Activated CD8-positive, alpha-beta T cell treated with anti-CD3 and anti-CD28 coated beads, Interleukin-2, amount 10 ng/mL, durations not matched to agents 7 days and 5 days (primary cell): Measurements from ENCODE around the gene PIGH. TPM values are rescaled to one million over a fixed set of nuclear protein-coding genes. Genes with fewer than 3 reads are reported as not detected.

Source experiments
- ATAC-seq: fragments of 150-1000 bp; cut with Tn5 transposase; one replicate; pipeline ENCODE4 v1.10.0; 2021; ENCODE audit warnings: moderate library complexity
- CTCF ChIA-PET: fragments of 350-600 bp; sonication (Branson Sonifier 250); formaldehyde crosslinking; loops from one replicate; lab custom pipeline; 2021; ENCODE audit warnings: antibody characterized with exemption; lab: Charles Lee
- POLR2A ChIA-PET: fragments of 350-600 bp; sonication (Branson Sonifier 250); formaldehyde crosslinking; loops from one replicate; lab custom pipeline; 2021; ENCODE audit warnings: antibody characterized with exemption; lab: Charles Lee
- DNase-seq: peaks from one replicate; pipeline ENCODE4 v3.0.0-alpha.2; 2020
- H3K27ac Mint-ChIP-seq: one replicate; pipeline ENCODE4 v1.8.0; 2021; ENCODE audit warnings: mild to moderate bottlenecking, mixed read lengths
- H3K27me3 Mint-ChIP-seq: one replicate; pipeline ENCODE4 v1.8.0; 2021; ENCODE audit warnings: low read depth, mixed read lengths
- H3K36me3 Mint-ChIP-seq: one replicate; pipeline ENCODE4 v1.8.0; 2021; ENCODE audit warnings: low read depth, mixed read lengths
- H3K4me1 Mint-ChIP-seq: one replicate; pipeline ENCODE4 v1.8.0; 2021; ENCODE audit warnings: low read depth, mixed read lengths
- H3K4me3 Mint-ChIP-seq: one replicate; pipeline ENCODE4 v1.8.0; 2021; ENCODE audit warnings: mild to moderate bottlenecking, mixed read lengths
- H3K9me3 Mint-ChIP-seq: one replicate; pipeline ENCODE4 v1.8.0; 2022; ENCODE audit warnings: mixed read lengths; ENCODE audit not compliant: insufficient read depth
- total RNA-seq, 2 experiments: library from RNA; stranded (reverse); gene quantifications; one replicate each; pipeline ENCODE4 v1.2.3, GENCODE V29; 2021

Gene PIGH
- total RNA-seq, 2 experiments from 2014 or later: 14.8 to 17.5 TPM

GRCh38 chr14:67582061-67582460, 18.0 kb downstream of the PIGH start:
- Mint-ChIP-seq H3K9me3 (no peaks in the 10 kb centered on the region), H3K36me3 (no peaks in the 10 kb centered on the region), H3K27ac (no peak overlapping the region), H3K4me1 (peaks cover 6% of the 10 kb centered on the region), H3K4me3 (no peak overlapping the region), H3K27me3 (no peaks in the 10 kb centered on the region)
- DNase-seq (no peak), ATAC-seq (no peak)
- ChIA-PET CTCF (interaction anchor here (0.9 to 11.8 kb wide), 9 partner anchors 9 to 191 kb away, joined by 3 to 90 read pairs (median 6); partner anchors contain the start of gene PIGH), POLR2A (interaction anchor here (1.4 kb wide), 1 partner anchor 18 kb away, joined by 4 read pairs; the partner anchor contains the start of gene PIGH)

GRCh38 chr14:67581643-67582042, 18.4 kb downstream of the PIGH start:
- Mint-ChIP-seq H3K36me3 (no peaks in the 10 kb centered on the region), H3K9me3 (no peaks in the 10 kb centered on the region), H3K27me3 (no peaks in the 10 kb centered on the region), H3K4me3 (no peak overlapping the region), H3K27ac (no peak overlapping the region), H3K4me1 (peaks cover 6% of the 10 kb centered on the region)
- DNase-seq: no peak
- ChIA-PET CTCF (interaction anchor here (0.9 to 11.8 kb wide), 10 partner anchors 9 to 191 kb away, joined by 3 to 90 read pairs (median 6); partner anchors contain the start of gene PIGH), POLR2A (interaction anchor here (1.4 kb wide), 1 partner anchor 18 kb away, joined by 4 read pairs; the partner anchor contains the start of gene PIGH)
- ATAC-seq: no peak

- Mint-ChIP-seq H3K9me3 (no peaks in the 10 kb centered on the region), H3K27me3 (no peaks in the 10 kb centered on the region), H3K4me3 (no peak overlapping the region), H3K36me3 (no peaks in the 10 kb centered on the region), H3K4me1 (peaks cover 6% of the 10 kb centered on the region), H3K27ac (no peak overlapping the region)
- no peak for DNase-seq
- ATAC-seq: no peak
- ChIA-PET POLR2A (no interaction called here), CTCF (interaction anchor here (1.1 to 11.8 kb wide), 11 partner anchors 9 to 190 kb away, joined by 3 to 90 read pairs (median 6); partner anchors contain the start of gene PIGH)
Observed at GRCh38 chr14:67580336-67581171, 19.5 kb downstream of the PIGH start.

- DNase-seq (no peak), ATAC-seq (no peak)
- CTCF ChIA-PET: interaction anchor here (1.0 to 11.8 kb wide), 6 partner anchors 8 to 159 kb away, joined by 4 to 90 read pairs (median 6); partner anchors contain the start of gene PIGH
- Mint-ChIP-seq H3K27me3 (no peaks in the 10 kb centered on the region), H3K4me1 (peaks cover 6% of the 10 kb centered on the region), H3K9me3 (no peaks in the 10 kb centered on the region), H3K4me3 (no peak overlapping the region), H3K36me3 (no peaks in the 10 kb centered on the region), H3K27ac (no peak overlapping the region)
- POLR2A ChIA-PET: no interaction called here
Observed at GRCh38 chr14:67579636-67580035, 20.4 kb downstream of the PIGH start.

GRCh38 chr14:67579040-67579439, 21.0 kb downstream of the PIGH start:
- ChIA-PET POLR2A (no interaction called here), CTCF (interaction anchor here (1.0 to 1.7 kb wide), 4 partner anchors 21 to 159 kb away, joined by 4 to 6 read pairs (median 5); partner anchors contain the start of gene PIGH)
- ATAC-seq (no peak), DNase-seq (no peak)
- Mint-ChIP-seq H3K4me1 (peaks cover 6% of the 10 kb centered on the region), H3K9me3 (no peaks in the 10 kb centered on the region), H3K27me3 (no peaks in the 10 kb centered on the region), H3K4me3 (no peak overlapping the region), H3K27ac (no peak overlapping the region), H3K36me3 (no peaks in the 10 kb centered on the region)

- Mint-ChIP-seq H3K36me3 (no peaks in the 10 kb centered on the region), H3K27me3 (no peaks in the 10 kb centered on the region), H3K9me3 (no peaks in the 10 kb centered on the region), H3K4me3 (no peak overlapping the region), H3K27ac (no peak overlapping the region), H3K4me1 (peaks cover 6% of the 10 kb centered on the region)
- CTCF ChIA-PET: interaction anchor here (0.8 to 1.7 kb wide), 3 partner anchors 51 to 158 kb away, joined by 3 to 6 read pairs (median 5); no protein-coding TSS in a partner anchor
- DNase-seq (no peak), ATAC-seq (no peak)
- POLR2A ChIA-PET: interaction anchor here (0.8 kb wide), 1 partner anchor 63 kb away, joined by 3 read pairs; no protein-coding TSS in a partner anchor
Observed at GRCh38 chr14:67577909-67578749, 21.9 kb downstream of the PIGH start.

GRCh38 chr14:67577181-67577808, 22.8 kb downstream of the PIGH start:
- no peak overlapping the region for H3K4me3 Mint-ChIP-seq
- no peak overlapping the region for H3K27ac Mint-ChIP-seq
- no peak for ATAC-seq
- H3K27me3 Mint-ChIP-seq: no peaks in the 10 kb centered on the region
- no peaks in the 10 kb centered on the region for H3K9me3 Mint-ChIP-seq
- peaks cover 6% of the 10 kb centered on the region for H3K4me1 Mint-ChIP-seq
- no peaks in the 10 kb centered on the region for H3K36me3 Mint-ChIP-seq
- no peak for DNase-seq
- ChIA-PET CTCF (interaction anchor here (0.8 to 1.9 kb wide), 3 partner anchors 50 to 157 kb away, joined by 3 to 5 read pairs (median 4); no protein-coding TSS in a partner anchor), POLR2A (interaction anchor here (0.8 kb wide), 1 partner anchor 64 kb away, joined by 3 read pairs; no protein-coding TSS in a partner anchor)

- DNase-seq (no peak), ATAC-seq (no peak)
- Mint-ChIP-seq H3K9me3 (no peaks in the 10 kb centered on the region), H3K27ac (no peak overlapping the region), H3K27me3 (no peaks in the 10 kb centered on the region), H3K4me1 (peaks cover 2% of the 10 kb centered on the region), H3K36me3 (no peaks in the 10 kb centered on the region), H3K4me3 (no peak overlapping the region)
- POLR2A ChIA-PET: no interaction called here
- CTCF ChIA-PET: interaction anchor here (1.2 to 1.9 kb wide), 3 partner anchors 49 to 148 kb away, joined by 4 to 5 read pairs (median 5); no protein-coding TSS in a partner anchor
Observed at GRCh38 chr14:67576216-67576955, 23.7 kb downstream of the PIGH start.

GRCh38 chr14:67575684-67576083, 24.4 kb downstream of the PIGH start:
- CTCF ChIA-PET: interaction anchor here (1.3 to 1.9 kb wide), 2 partner anchors 49 to 148 kb away, joined by 5 read pairs; no protein-coding TSS in a partner anchor
- no peak for ATAC-seq
- POLR2A ChIA-PET: interaction anchor here (0.9 kb wide), 1 partner anchor 24 kb away, joined by 3 read pairs; the partner anchor contains the start of gene PIGH

GRCh38 chr14:67574806-67575205, 25.3 kb downstream of the PIGH start:
- Mint-ChIP-seq H3K4me1 (no peaks in the 10 kb centered on the region), H3K36me3 (no peaks in the 10 kb centered on the region), H3K27ac (no peak overlapping the region), H3K9me3 (no peaks in the 10 kb centered on the region), H3K4me3 (no peak overlapping the region), H3K27me3 (peaks cover 3% of the 10 kb centered on the region)
- ATAC-seq (no peak), DNase-seq (no peak)
- POLR2A ChIA-PET: no interaction called here
- CTCF ChIA-PET: no interaction called here

More at GRCh38 chr14:67575684-67576083, 24.4 kb downstream of the PIGH start:
- Mint-ChIP-seq H3K4me3 (no peak overlapping the region), H3K4me1 (no peaks in the 10 kb centered on the region), H3K27ac (no peak overlapping the region), H3K27me3 (no peaks in the 10 kb centered on the region), H3K9me3 (no peaks in the 10 kb centered on the region), H3K36me3 (no peaks in the 10 kb centered on the region)
- no peak for DNase-seq
